WERI-Rb-1 (cell line): ENCODE results near the gene RADIL.

Source experiments
- DNase-seq: peaks from one replicate; pipeline ENCODE4 v3.0.0-alpha.2; 2020
- H3K27ac ChIP-seq: fragments of 250-450 bp; sonication (Bioruptor Pico); 2 replicates; pipeline ENCODE4 v1.5.1; 2020; ENCODE audit warnings: mild to moderate bottlenecking, moderate library complexity
- H3K27me3 ChIP-seq: fragments of 250-450 bp; sonication (Bioruptor Pico); 2 replicates; pipeline ENCODE4 v1.5.1; 2021; ENCODE audit warnings: mild to moderate bottlenecking, low read depth, moderate library complexity; ENCODE audit not compliant: insufficient read depth, severe bottlenecking
- H3K36me3 ChIP-seq: fragments of 250-450 bp; sonication (Bioruptor Pico); 2 replicates; pipeline ENCODE4 v1.5.1; 2020; ENCODE audit warnings: mild to moderate bottlenecking, moderate library complexity
- H3K4me3 ChIP-seq: 2 replicates; pipeline ENCODE4 v1.5.1; 2011; ENCODE audit warnings: low read depth, mild to moderate bottlenecking, control low read depth, low read length
- H3K9me3 ChIP-seq: fragments of 250-450 bp; sonication (Bioruptor Pico); 2 replicates; pipeline ENCODE4 v1.5.1; 2021; ENCODE audit warnings: mild to moderate bottlenecking, moderate library complexity; ENCODE audit not compliant: severe bottlenecking
- TF ChIP-seq, protein P1 (sequence below): IDR thresholded peaks from 2 replicates; pipeline ENCODE4 v1.5.1; 2011; ENCODE audit warnings: low read depth, mild to moderate bottlenecking, control low read depth, inconsistent platforms, low read length

RADIL gene

DNA sequence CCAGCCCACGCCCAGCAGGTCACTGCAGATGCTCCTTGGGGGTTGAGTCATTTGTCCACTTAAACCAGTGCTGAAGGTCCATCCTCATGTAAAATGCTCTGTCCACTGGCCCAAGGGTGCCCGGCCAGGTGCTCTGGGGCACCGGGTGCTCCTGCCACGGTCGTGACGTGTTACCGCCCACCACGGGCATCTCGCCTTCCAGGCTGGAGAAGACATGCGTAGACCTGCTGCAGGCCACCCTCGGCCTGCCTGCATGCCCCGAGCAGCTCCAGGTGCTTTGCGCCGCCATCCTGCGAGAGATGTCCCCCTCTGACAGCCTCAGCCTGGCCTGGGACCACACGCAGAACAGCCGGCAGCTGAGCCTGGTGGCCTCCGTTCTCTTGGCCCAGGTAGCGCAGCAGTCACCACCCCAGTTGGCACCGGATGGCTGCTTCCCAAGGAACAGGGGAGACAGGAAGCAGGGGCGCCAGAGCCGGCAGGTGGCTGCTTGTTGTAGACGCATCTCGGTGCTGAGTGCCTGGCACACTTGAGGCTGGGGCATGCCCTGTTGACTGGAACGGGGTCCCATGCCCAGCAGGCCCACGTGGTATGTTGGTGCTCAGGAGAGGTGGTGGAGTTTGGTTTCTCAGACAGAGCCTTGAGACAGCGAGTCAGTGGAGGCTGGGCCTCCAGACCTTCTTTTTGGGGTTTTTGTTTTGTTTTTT is 102.0 kb downstream of the RADIL start:
- Histone ChIP-seq H3K36me3 (peaks cover 19% of the 10 kb centered on the region), H3K27ac (no peak overlapping the region), H3K4me3 (no peak overlapping the region), H3K9me3 (no peaks in the 10 kb centered on the region), H3K27me3 (no peaks in the 10 kb centered on the region)
- DNase-seq = no peak
- TF ChIP-seq, protein P1, sequence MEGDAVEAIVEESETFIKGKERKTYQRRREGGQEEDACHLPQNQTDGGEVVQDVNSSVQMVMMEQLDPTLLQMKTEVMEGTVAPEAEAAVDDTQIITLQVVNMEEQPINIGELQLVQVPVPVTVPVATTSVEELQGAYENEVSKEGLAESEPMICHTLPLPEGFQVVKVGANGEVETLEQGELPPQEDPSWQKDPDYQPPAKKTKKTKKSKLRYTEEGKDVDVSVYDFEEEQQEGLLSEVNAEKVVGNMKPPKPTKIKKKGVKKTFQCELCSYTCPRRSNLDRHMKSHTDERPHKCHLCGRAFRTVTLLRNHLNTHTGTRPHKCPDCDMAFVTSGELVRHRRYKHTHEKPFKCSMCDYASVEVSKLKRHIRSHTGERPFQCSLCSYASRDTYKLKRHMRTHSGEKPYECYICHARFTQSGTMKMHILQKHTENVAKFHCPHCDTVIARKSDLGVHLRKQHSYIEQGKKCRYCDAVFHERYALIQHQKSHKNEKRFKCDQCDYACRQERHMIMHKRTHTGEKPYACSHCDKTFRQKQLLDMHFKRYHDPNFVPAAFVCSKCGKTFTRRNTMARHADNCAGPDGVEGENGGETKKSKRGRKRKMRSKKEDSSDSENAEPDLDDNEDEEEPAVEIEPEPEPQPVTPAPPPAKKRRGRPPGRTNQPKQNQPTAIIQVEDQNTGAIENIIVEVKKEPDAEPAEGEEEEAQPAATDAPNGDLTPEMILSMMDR = no peak

DNA sequence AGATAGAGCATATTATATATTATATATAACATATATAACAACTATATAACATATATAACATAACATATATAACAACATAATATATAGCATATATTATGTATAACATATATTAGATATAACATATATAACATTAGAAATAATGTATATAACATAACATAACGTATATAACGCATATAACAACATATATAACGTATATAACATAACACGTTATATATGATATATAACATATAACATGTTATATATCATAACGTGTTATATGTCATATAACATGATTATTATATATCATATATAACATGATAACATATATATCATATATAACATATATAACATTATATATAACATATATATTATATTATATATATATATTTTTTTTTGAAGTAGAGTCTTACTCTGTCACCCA is 104.4 kb downstream of the RADIL start:
- no peak for DNase-seq
- H3K9me3 ChIP-seq = no peaks in the 10 kb centered on the region
- H3K4me3 ChIP-seq = no peak overlapping the region
- peaks cover 16% of the 10 kb centered on the region for H3K36me3 ChIP-seq
- TF ChIP-seq, protein P1 = no peak
- no peak overlapping the region for H3K27ac ChIP-seq
- H3K27me3 ChIP-seq = no peaks in the 10 kb centered on the region

DNA sequence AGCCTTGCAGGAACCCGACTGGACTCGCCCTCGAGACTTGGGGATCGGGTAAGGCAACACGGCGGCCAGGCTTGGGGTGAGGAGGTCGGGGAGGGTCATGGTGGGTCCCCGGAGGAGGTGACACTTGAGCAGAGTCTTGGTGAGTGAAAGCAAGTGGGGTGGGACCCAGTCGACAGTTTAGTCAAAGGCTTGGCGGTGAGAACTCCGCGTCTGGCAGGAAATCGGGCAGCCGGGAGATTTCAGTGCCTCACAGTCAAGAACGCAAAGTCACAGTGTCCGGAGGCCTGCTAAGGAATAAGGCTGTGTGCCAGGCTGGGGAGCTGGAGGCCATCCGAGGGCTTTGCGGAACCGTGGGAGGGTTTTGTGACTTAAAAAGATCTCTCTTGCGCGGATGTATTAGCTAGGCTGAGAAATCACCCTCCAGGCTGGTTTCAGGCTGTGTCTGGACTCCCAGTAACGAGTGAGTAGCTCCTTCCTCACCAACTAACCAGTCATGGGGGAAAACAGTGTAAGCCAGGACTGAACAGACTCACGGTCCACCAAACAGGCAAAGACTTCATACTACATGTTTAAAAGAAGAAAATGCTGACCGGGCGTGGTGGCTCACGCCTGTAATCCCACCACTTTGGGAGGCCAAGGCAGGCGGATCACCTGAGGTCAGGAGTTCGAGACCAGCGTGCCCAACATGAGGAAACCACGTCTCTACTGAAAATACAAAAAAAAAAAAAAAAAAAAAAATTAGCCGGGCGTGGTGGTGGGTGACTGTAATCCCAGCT is 107.5 kb downstream of the RADIL start:
- Histone ChIP-seq H3K27ac (peak overlapping the region; percentile 69), H3K4me3 (peak overlapping the region; percentile 99), H3K9me3 (no peaks in the 10 kb centered on the region), H3K36me3 (peaks cover 2% of the 10 kb centered on the region), H3K27me3 (no peaks in the 10 kb centered on the region)
- no peak for DNase-seq
- TF ChIP-seq, protein P1 = no peak

DNA sequence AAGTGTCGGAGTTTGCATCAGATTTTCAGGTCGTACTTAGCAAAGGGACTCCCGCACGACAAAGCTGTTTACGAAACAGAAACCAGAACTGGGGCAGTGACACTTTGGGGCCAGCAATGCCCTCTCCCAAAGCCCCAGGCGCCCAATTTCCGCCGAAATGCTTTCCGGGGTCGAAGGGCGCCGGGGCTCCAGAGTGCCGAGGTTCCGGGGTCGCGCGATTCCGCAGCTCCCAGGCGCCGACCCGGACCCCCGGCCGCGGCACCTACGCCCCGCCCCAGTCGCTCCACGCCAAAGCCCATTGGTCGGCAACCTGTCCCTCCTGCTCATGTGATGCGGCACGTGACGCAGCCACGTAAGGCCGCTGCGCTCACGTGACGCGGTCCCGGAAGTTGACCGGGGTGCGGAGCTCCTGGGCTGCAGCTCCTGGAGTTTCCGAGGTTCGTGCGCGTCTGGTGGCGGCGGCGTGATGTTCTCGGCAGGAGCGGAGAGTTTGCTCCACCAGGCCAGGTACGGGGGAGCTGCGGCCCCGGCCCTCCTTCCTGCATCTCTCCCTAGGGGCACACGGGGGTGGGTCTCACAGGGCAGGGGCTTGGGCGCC is 108.2 kb downstream of the RADIL start, which contains the start of gene AP5Z1:
AP5Z1 (plus strand) TSS at position 374 of the 598 bp plus-strand sequence; CDS start at position 467, 93 bp downstream.
- Histone ChIP-seq H3K27me3 (no peaks in the 10 kb centered on the region), H3K9me3 (no peaks in the 10 kb centered on the region), H3K36me3 (no peaks in the 10 kb centered on the region), H3K4me3 (peak within 1 kb of the TSS; percentile 99), H3K27ac (peak within 1 kb of the TSS; percentile 69)
- TF ChIP-seq, protein P1 = no peak
- peak; percentile 95 for DNase-seq

DNA sequence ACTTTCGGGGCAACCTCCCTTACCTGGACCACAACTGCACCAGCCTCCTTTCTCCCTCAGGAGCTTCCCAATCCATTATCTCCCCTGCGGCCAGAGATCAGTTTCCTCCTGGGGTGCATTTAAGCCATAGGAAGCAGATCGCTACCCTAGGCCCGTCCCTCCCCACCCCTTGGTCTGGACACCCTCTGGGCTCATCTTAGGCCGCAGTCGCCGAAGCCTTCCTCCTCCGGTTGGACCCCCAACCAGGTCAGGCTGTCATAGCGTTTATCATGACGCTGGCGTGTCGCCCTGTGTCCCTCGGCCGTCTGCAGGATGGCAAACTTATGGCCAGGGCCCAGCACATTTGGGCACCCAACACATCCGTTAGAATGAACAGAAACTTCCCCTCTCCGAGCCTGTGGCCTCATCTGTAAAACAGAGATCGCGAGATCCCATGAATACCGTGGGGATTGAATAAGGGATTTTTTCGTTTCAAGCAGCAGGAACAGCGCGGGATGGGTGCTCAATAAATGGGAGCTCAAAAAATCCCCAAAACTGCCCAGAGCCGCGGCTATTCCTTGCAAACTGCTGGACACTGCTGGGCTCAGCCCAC is 108.8 kb downstream of the RADIL start:
- Histone ChIP-seq H3K9me3 (no peaks in the 10 kb centered on the region), H3K4me3 (peak overlapping the region; percentile 99), H3K27me3 (no peaks in the 10 kb centered on the region), H3K36me3 (no peaks in the 10 kb centered on the region), H3K27ac (peak overlapping the region; percentile 69)
- no peak for DNase-seq
- TF ChIP-seq, protein P1 = no peak
